HG03045 (cell line): Measurements from ENCODE around the gene DNAJB2.
"Not testable (repeated sequence)": the region's sequence is repeated elsewhere in the genome, so short reads cannot be mapped to it uniquely, and the experiment has no call there.

Experiments used
- ATAC-seq: cut with Tn5 transposase; IDR thresholded peaks from one replicate; pipeline ENCODE4 v1.9.1; 2021; ENCODE audit warnings: mild to moderate bottlenecking, moderate library complexity; ENCODE audit not compliant: unreplicated experiment

The DNAJB2 gene

GRCh38 chr2:219298759-219299371 is 19.7 kb downstream of the DNAJB2 start:
- ATAC-seq: peak; percentile 54

DNA sequence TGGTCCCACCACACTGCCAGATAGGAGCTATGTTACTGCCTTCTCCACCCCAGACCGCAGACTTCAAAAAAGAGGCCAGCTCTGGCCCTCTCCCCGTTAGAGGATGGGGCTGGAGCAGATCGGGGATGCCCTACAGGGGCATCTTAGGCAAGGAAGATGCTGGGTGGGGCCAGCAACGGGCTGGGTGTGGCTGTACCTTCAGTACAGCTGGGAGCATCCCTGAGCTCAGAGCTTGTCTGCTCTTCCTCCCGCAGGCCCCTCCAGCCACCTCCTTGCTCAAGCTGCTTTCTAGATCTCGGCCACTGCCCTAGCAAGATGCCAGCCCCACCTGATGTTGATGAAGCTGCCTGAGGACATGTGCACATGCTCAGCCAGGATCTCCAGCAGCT is 20.2 kb downstream of the DNAJB2 start:
- ATAC-seq: no peak

DNA sequence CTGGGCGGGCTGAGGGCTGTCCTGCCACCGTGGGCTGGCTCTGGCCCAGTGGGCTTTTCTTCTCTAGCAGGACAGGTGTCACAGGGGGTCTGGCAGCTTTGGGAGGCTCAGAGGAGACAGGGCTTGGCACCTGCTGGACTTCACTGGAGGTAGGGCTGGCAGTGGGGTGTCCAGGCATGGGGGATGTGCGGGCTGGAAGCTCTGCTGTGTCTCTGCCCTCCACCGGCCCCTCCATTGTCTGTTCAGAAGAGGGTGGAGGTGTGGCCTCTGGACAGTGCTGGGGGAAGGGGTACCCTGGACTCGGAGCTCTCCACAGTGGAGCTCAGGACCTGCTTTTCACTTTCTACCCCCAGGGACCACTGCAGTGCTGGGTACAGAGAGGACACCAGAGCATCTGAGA is 20.9 kb downstream of the DNAJB2 start:
- ATAC-seq: no peak

DNA sequence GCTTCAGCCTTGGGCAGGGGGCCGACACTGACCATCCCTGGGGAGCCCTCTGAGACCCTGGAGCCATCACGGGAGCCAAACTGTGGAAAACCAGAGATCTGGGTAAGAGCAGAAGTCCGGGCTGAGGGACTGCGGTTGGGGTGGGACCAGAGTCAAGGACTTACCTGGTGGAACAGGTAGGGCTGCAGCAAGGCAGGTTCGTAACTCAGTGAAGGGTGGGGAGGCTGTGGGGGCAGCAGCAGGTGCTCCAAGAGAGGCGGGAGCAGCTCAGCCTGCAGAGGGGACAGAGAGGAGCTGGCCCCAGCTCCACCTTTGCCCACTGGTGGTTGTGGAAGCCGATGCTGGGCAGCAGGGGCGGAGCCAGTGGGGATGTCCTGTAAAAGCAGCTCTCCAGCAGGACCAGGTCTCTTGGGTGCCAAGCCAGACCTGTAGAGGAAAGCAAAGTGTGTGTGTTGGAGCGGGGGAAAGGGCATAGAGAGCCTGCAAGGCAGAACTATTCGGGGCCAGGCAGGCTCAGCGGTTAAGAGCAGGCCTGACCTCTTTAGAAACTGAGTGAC is 23.3 kb downstream of the DNAJB2 start:
- ATAC-seq: no peak

DNA sequence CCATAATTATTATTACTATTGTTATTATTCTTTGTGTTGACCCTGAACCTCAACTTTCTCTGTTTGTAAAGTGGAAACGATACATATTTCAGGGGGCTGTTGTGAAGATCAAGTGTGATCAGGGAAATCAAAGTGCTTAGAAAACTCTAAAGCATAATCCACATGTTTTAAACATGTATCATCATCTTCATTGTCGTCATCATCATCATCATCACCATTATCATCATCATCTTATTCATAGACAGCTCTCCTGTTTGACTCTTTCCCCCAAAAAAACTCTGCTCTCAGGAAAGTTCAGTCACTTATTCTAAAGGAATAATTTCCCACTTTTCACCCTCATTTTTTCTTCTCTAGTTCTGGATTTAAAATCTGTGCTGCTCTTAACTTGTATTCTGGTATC is 25.1 kb downstream of the DNAJB2 start:
- no peak for ATAC-seq

GRCh38 chr2:219306047-219306446 is 26.9 kb downstream of the DNAJB2 start:
- no peak for ATAC-seq

DNA sequence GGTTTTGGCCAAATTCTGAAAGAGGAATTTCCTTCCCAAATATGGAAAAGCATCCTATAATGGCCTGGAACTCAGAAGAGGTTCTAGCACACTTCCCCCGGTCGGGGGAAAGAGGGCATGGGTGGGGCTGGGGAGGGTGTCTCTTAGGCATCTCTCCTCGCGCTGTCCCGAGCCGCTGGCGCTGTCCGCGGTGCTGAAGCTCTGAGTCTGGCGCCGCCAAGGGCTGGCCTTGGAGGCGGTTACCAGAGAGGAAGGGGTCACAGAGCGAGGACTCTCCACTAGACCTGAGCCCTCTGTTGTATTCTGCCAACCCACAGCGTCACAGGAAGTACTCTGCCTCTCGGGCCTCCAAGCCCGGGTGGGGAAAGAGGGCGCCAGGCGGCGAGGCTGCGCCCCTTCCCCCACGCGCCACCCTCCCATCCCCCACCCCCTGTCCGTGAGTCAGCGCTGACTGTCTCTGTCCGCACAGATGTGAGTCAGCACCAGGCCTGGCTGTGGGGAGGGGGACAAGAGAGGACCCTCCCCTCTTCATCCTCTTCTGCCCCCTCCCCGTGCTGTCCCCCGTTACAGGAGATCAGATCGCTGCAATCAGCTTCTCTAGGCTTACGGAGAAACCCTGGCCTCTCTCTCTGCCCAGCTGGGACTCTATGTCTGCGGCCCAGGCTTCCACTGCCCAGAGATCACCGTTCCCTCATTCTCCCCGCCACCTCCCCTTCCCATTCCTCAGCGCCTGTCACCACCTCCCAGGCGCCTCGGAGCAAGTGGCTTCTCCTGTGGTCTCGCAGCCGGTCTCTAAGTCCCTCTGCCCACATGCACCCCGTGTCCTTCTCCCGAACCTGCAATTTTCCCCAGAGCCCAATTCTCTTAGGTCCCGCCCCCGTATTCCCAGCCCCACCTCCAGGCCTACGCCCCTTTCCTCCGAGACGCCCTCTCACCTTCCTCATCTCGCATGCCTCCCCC is 29.3 kb downstream of the DNAJB2 start:
- no peak for ATAC-seq

GRCh38 chr2:219309278-219309677 is 30.1 kb downstream of the DNAJB2 start, which contains the start of gene PTPRN:
Gene PTPRN (minus strand): TSS chr2:219309401. CDS start chr2:219309332, 69 bp downstream.
- ATAC-seq: no peak

DNA sequence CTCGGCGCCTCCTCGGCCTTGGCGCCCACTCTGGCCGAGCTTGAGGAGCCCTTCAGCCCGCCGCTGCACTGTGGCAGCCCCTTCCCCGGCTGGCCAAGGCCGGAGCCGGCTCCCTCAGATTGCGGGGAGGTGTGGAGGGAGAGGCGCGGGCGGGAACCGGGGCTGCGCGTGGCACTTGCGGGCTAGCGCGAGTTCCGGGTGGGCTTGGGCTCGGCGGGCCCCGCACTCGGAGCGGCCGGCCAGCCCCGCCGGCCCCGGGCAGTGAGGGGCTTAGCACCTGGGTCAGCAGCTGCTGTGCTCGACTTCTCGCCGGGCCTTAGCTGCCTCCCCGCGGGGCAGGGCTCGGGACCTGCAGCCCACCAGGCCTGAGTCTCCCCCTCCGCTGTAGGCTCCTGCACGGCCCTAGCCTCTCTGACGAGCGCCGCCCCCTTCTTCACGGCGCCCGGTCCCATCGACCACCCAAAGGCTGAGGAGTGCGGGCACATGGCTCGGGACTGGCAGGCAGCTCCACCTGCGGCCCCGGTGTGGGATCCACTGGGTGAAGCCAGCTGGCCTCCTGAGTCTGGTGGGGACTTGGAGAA is 33.6 kb downstream of the DNAJB2 start:
- ATAC-seq: not testable (repeated sequence)

GRCh38 chr2:219314804-219315468 is 35.8 kb downstream of the DNAJB2 start:
- ATAC-seq: no peak

DNA sequence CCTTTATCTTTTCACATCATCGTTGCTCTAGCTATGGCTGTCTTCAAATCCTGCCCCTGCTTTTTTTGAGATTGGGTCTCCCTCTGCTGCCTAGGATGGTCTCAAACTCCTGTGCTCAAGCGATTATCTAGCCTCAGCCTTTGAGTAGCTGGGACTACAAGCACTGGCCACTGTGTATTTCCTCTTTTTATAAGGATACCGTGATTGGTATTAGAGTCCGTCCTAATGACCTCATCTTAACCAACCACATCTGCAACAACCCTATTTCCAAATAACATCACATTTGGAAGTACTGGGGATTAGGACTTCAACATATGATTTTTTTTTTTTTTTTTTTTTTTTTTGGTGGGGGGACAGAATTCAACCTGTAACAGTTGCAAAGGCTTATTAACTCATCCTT is 44.3 kb downstream of the DNAJB2 start:
- no peak for ATAC-seq

DNA sequence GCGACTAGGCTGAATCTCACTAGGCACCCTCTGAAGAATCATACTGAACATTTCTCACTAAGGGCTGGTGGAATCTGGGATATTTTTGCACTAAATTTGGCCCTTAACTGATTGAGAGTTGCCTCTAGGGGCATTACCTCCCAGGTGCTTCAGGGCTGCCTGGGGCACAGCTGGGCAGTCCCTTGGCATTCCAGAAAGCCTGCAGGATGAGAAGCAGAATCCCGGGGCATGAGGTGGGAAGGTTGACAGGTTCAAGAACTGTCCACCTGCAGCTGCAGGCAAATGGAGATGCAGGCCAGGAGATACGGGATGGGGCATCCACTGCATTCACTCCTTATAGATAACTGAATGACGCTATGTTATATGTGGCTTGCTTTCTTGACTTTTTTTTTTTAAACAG is 46.0 kb downstream of the DNAJB2 start:
- no peak for ATAC-seq

GRCh38 chr2:219325657-219326315 is 46.6 kb downstream of the DNAJB2 start:
- ATAC-seq: no peak

- no peak for ATAC-seq
Measured at GRCh38 chr2:219327719-219328118, 48.6 kb downstream of the DNAJB2 start.

GRCh38 chr2:219331560-219332213 is 52.5 kb downstream of the DNAJB2 start:
- ATAC-seq: no peak

- no peak for ATAC-seq
Measured at GRCh38 chr2:219332542-219332941, 53.4 kb downstream of the DNAJB2 start, which contains the start of gene RESP18. Gene RESP18 (minus strand): TSS chr2:219332744.

DNA sequence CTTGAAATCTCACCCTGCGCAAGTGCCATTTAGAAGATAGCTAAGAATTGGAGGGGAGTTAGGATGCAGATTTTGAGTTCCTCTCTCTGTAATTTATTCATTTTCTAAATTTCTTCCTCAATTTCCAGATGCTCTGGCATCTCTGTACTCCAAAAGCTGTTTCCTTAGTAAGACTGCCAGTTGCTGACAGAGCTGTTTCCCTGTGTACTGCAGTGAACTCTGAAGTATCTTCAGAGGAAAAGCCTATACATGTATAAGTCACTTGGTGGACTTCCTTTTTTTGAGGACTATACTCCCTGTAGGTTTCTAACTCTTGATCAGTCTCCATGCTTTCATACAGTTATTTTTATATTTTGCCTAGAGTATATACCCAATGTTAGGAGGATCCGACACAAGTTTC is 54.9 kb downstream of the DNAJB2 start:
- ATAC-seq: no peak

- no peak for ATAC-seq
Measured at GRCh38 chr2:219335373-219335786, 56.2 kb downstream of the DNAJB2 start.
